ENCODE measurements around the gene LGI1.

LGI1 gene

GRCh38 chr10:93773120-93773519 is 15.4 kb downstream of the LGI1 start:
- DNase-seq (ENCODE audit: low read depth): no peak
- H3K4me3 ChIP-seq (ENCODE audit: low read depth, low read length): no peak overlapping the region
- TF ChIP-seq MAX (IDR thresholded peaks at IDR 0.05; ENCODE audit: low read depth, low read length) (no peak), CTCF (IDR thresholded peaks at IDR 0.05; ENCODE audit: low read depth, low read length) (no peak), MYC (IDR thresholded peaks at IDR 0.05; ENCODE audit: low read depth, low read length) (no peak), POLR2A (IDR thresholded peaks at IDR 0.05; ENCODE audit: extremely low read depth, insufficient read length) (no peak)

- H3K4me3 ChIP-seq (ENCODE audit: low read depth, low read length): no peak overlapping the region
- TF ChIP-seq MYC (IDR thresholded peaks at IDR 0.05; ENCODE audit: low read depth, low read length) (no peak), CTCF (IDR thresholded peaks at IDR 0.05; ENCODE audit: low read depth, low read length) (no peak), MAX (IDR thresholded peaks at IDR 0.05; ENCODE audit: low read depth, low read length) (no peak)
- DNase-seq (ENCODE audit: low read depth): no peak
Measured at GRCh38 chr10:93773705-93774104, 16.0 kb downstream of the LGI1 start.

- DNase-seq (ENCODE audit: low read depth): no peak
- TF ChIP-seq CTCF (IDR thresholded peaks at IDR 0.05; ENCODE audit: low read depth, low read length) (no peak), MYC (IDR thresholded peaks at IDR 0.05; ENCODE audit: low read depth, low read length) (no peak), MAX (IDR thresholded peaks at IDR 0.05; ENCODE audit: low read depth, low read length) (no peak), POLR2A (IDR thresholded peaks at IDR 0.05; ENCODE audit: extremely low read depth, insufficient read length) (no peak)
- H3K4me3 ChIP-seq (ENCODE audit: low read depth, low read length): no peak overlapping the region
Measured at GRCh38 chr10:93775356-93775755, 17.6 kb downstream of the LGI1 start.

- no peak for DNase-seq (ENCODE audit: low read depth)
- TF ChIP-seq POLR2A (IDR thresholded peaks at IDR 0.05; ENCODE audit: extremely low read depth, insufficient read length) (no peak), MYC (IDR thresholded peaks at IDR 0.05; ENCODE audit: low read depth, low read length) (no peak)
- no peak overlapping the region for H3K4me3 ChIP-seq (ENCODE audit: low read depth, low read length)
Measured at GRCh38 chr10:93777092-93777491, 19.4 kb downstream of the LGI1 start.

- no peak overlapping the region for H3K4me3 ChIP-seq (ENCODE audit: low read depth, low read length)
- no peak for DNase-seq (ENCODE audit: low read depth)
- TF ChIP-seq MAX (IDR thresholded peaks at IDR 0.05; ENCODE audit: low read depth, low read length): no peak
- TF ChIP-seq CTCF (IDR thresholded peaks at IDR 0.05; ENCODE audit: low read depth, low read length): no peak
- no peak for TF ChIP-seq MYC (IDR thresholded peaks at IDR 0.05; ENCODE audit: low read depth, low read length)
- TF ChIP-seq POLR2A (IDR thresholded peaks at IDR 0.05; ENCODE audit: extremely low read depth, insufficient read length): no peak
Measured at GRCh38 chr10:93784059-93784458, 26.3 kb downstream of the LGI1 start.

GRCh38 chr10:93788413-93789208 is 30.9 kb downstream of the LGI1 start:
- DNase-seq (ENCODE audit: low read depth): no peak
- no peak overlapping the region for H3K4me3 ChIP-seq (ENCODE audit: low read depth, low read length)
- TF ChIP-seq POLR2A (IDR thresholded peaks at IDR 0.05; ENCODE audit: extremely low read depth, insufficient read length) (no peak), CTCF (IDR thresholded peaks at IDR 0.05; ENCODE audit: low read depth, low read length) (no peak), MAX (IDR thresholded peaks at IDR 0.05; ENCODE audit: low read depth, low read length) (no peak), MYC (IDR thresholded peaks at IDR 0.05; ENCODE audit: low read depth, low read length) (no peak)

Measured in NB4 (cell line).